Fibroblast of lung (primary cell): ENCODE measurements around the gene PRKAR1A. TPM values are rescaled to one million over a fixed set of nuclear protein-coding genes. Genes with fewer than 3 reads are reported as not detected.

Experiments
- DNase-seq, 2 donors: peaks; one replicate each; pipeline versions ENCODE4 v3.0.0 to v3.0.0-alpha.2; 2010; ENCODE audit warnings: low read depth in 2 of 2
- H2AFZ ChIP-seq: 2 replicates; pipeline ENCODE4 v1.5.1; 2012; ENCODE audit warnings: low read length, control low read depth, inconsistent platforms
- H3K27ac ChIP-seq: 2 replicates; pipeline ENCODE4 v1.5.1; 2011; ENCODE audit warnings: low read length, control low read depth; ENCODE audit not compliant: insufficient read depth
- H3K27me3 ChIP-seq: 2 replicates; pipeline ENCODE4 v1.5.1; 2011; ENCODE audit warnings: mild to moderate bottlenecking, low read length; ENCODE audit not compliant: control insufficient read depth, insufficient read depth
- H3K36me3 ChIP-seq: 2 replicates; pipeline ENCODE4 v1.5.1; 2011; ENCODE audit warnings: low read length; ENCODE audit not compliant: control insufficient read depth, insufficient read depth
- H3K4me1 ChIP-seq: 2 replicates; pipeline ENCODE4 v1.5.1; 2011; ENCODE audit warnings: low read length; ENCODE audit not compliant: control insufficient read depth, insufficient read depth; ENCODE audit errors: extremely low read depth
- H3K4me2 ChIP-seq: 2 replicates; pipeline ENCODE4 v1.5.1; 2011; ENCODE audit warnings: low read length, control low read depth; ENCODE audit not compliant: insufficient read depth; ENCODE audit errors: extremely low read depth
- H3K4me3 ChIP-seq, 4 experiments: fragments of 200-600 bp in 1 of 4; sonication (generic) in 1 of 4; replicated peaks in 1 of 4; 2 replicates each; pipeline ENCODE4 v1.5.1; 2011 to 2016; ENCODE audit warnings: low read length in 4 of 4, low read depth in 3 of 4, mild to moderate bottlenecking in 3 of 4, control low read depth in 2 of 4, inconsistent platforms in 1 of 4, mixed read lengths in 1 of 4; ENCODE audit not compliant: insufficient read depth in 1 of 4; ENCODE audit errors: control extremely low read depth in 1 of 4
- H3K79me2 ChIP-seq: 2 replicates; pipeline ENCODE4 v1.5.1; 2012; ENCODE audit warnings: mild to moderate bottlenecking, low read length, inconsistent platforms; ENCODE audit not compliant: control insufficient read depth, insufficient read depth
- H3K9ac ChIP-seq: 2 replicates; pipeline ENCODE4 v1.5.1; 2011; ENCODE audit warnings: mild to moderate bottlenecking, low read length, control low read depth; ENCODE audit not compliant: insufficient read depth
- H3K9me3 ChIP-seq: 2 replicates; pipeline ENCODE4 v1.5.1; 2012; ENCODE audit warnings: low read depth, low read length; ENCODE audit not compliant: control insufficient read depth, insufficient read depth
- H4K20me1 ChIP-seq: 2 replicates; pipeline ENCODE4 v1.5.1; 2011; ENCODE audit warnings: low read length; ENCODE audit not compliant: control insufficient read depth, insufficient read depth; ENCODE audit errors: extremely low read depth
- EZH2 ChIP-seq: IDR thresholded peaks from 2 replicates; pipeline ENCODE4 v1.5.1; 2012; ENCODE audit warnings: low read length, control low read depth, mild to moderate bottlenecking; ENCODE audit errors: missing control alignments
- polyA plus RNA-seq, 2 donors: library from polyadenylated mRNA; depleted of rRNA in 1 of 2; stranded (reverse) in 1 of 2; unstranded in 1 of 2; fragments of >200 nt; gene quantifications; 2 replicates each; pipeline ENCODE4 v1.2.1, GENCODE V29; 2011 to 2012; ENCODE audit warnings: missing spikeins in 1 of 2
- total RNA-seq: library from RNA; depleted of rRNA; stranded (reverse); fragments of >200 nt; gene quantifications from 2 replicates; pipeline ENCODE4 v1.2.1, GENCODE V29; 2014
- TF ChIP-seq, protein P1 (sequence below), 2 donors: IDR thresholded peaks in 1 of 2; conservative IDR thresholded peaks in 1 of 2; 1 replicate in 1 of 2; 2 replicates in 1 of 2; pipeline ENCODE4 v1.5.1; 2011 to 2012; ENCODE audit warnings: low read length in 2 of 2, control low read depth in 1 of 2, inconsistent platforms in 1 of 2, low read depth in 1 of 2, mild to moderate bottlenecking in 1 of 2

PRKAR1A gene
- total and polyA plus RNA-seq, 2 donors (not counting 1 experiment from before 2014, with no cell fraction given), result 285 to 290 TPM

DNA sequence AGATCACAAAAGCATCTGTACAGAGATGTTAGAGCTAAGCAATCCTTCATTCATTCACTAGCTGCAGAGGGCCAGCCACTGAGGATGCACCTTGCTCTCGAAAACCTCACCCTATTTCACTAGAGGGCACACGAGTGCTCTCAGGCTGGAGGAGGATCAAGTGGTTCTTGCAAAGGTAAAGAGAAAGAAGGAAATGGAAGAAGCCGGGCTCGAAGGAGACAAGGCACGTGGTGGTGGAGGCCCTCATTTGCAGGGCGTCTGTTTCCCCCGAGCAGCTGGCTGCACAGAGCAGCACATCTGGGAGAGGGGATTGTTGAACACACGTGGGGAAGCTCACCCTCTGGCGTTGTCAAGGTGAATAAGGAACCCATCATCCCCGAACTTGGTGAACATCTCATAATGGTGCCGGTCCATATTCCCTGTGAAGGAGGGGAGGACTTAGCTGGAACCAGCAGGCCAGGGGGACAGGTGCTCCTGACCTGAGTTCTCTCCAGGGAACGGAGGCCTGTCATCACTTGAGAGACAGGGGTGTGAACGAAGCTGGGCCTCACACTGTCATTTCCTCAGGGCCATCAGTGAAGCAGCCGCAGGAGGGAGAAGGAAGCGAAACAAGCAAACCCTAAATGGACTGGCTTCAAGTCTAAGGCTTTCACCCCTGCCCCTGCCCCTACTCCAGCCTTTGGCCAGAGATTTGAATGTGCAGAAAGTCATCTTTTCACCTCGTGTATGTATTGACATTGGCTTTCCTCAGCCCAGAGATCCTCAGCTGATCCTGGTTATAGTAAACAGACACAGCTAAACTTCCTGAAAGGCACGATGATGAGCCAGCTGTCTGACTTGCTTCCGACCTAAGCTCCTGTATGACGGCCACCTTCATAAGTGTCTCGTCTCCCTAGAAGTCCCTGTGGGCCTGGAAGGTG is 27.6 kb downstream of the PRKAR1A start:
- Histone ChIP-seq H3K4me2 (no peak overlapping the region), H3K36me3 (peaks cover 9% of the 10 kb centered on the region)
- peak in 1 of 2 donors; percentile 36 for DNase-seq

DNA sequence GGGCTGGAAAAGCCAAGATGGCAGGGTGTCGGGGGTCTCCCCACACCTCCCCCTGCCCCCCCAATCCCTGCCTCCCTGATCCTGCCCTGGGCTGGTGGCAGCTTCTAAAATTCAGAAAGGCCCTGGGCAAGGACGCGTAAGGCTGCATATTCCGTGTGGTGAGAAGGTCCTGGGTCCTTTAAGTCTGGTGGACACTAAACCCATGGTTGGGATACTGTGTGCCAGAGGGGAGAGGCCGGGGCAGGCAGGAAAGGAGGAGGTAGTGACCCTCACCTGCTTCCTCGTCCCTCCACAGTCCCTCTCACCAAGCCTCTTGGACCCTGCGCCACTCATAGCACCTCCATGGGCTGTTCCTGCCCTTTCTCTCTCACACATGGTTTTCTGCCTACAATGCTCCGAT is 28.8 kb downstream of the PRKAR1A start:
- no peaks in the 10 kb centered on the region for H4K20me1 ChIP-seq
- H3K4me2 ChIP-seq, result no peak overlapping the region
- no peak for TF ChIP-seq EZH2
- TF ChIP-seq, protein P1, sequence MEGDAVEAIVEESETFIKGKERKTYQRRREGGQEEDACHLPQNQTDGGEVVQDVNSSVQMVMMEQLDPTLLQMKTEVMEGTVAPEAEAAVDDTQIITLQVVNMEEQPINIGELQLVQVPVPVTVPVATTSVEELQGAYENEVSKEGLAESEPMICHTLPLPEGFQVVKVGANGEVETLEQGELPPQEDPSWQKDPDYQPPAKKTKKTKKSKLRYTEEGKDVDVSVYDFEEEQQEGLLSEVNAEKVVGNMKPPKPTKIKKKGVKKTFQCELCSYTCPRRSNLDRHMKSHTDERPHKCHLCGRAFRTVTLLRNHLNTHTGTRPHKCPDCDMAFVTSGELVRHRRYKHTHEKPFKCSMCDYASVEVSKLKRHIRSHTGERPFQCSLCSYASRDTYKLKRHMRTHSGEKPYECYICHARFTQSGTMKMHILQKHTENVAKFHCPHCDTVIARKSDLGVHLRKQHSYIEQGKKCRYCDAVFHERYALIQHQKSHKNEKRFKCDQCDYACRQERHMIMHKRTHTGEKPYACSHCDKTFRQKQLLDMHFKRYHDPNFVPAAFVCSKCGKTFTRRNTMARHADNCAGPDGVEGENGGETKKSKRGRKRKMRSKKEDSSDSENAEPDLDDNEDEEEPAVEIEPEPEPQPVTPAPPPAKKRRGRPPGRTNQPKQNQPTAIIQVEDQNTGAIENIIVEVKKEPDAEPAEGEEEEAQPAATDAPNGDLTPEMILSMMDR (conservative IDR thresholded peaks at IDR 0.05 in 1 of 2, IDR thresholded peaks at IDR 0.05 in 1 of 2; ENCODE audit: low read depth in 1 of 2, low read length in 2 of 2), result no peak
- no peak for DNase-seq
- H3K4me1 ChIP-seq, result no peaks in the 10 kb centered on the region
- no peaks in the 10 kb centered on the region for H3K27me3 ChIP-seq
- H3K36me3 ChIP-seq, result peaks cover 8% of the 10 kb centered on the region
- no peak overlapping the region for H3K27ac ChIP-seq
- no peak overlapping the region for H3K4me3 ChIP-seq
- H2AFZ ChIP-seq, result no peak overlapping the region
- no peaks in the 10 kb centered on the region for H3K9me3 ChIP-seq
- no peak overlapping the region for H3K9ac ChIP-seq
- H3K79me2 ChIP-seq, result no peaks in the 10 kb centered on the region

More for the DNA sequence above, 27.6 kb downstream of the PRKAR1A start:
- Histone ChIP-seq H3K4me3 (no peak overlapping the region), H3K4me1 (no peaks in the 10 kb centered on the region), H3K27me3 (no peaks in the 10 kb centered on the region), H4K20me1 (no peaks in the 10 kb centered on the region), H3K27ac (no peak overlapping the region), H3K9me3 (no peaks in the 10 kb centered on the region), H2AFZ (no peak overlapping the region), H3K79me2 (no peaks in the 10 kb centered on the region), H3K9ac (no peak overlapping the region)
- TF ChIP-seq, protein P1 (conservative IDR thresholded peaks at IDR 0.05 in 1 of 2, IDR thresholded peaks at IDR 0.05 in 1 of 2; ENCODE audit: low read depth in 1 of 2, low read length in 2 of 2), result peak; percentile 14 to 23
- no peak for TF ChIP-seq EZH2

DNA sequence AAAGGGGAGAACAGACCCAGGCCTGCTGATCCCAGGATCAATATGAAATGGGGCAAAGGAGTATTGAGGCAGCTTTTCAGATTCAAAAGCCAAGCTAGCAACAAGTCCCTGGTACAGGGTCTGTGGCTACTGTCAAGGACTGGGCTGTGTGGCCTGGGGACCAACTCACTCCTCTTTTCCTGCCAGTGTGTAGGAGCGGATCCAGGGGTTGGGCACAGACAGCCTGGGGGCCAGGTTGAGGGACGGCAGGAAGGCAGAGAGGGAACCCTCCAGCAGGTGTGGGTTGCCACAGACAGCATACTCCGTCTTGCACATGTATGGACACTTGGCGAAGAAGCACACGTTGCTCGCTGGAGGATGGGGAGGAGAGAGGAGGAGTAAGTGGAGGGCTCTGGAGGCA is 29.6 kb downstream of the PRKAR1A start:
- no peaks in the 10 kb centered on the region for H3K27me3 ChIP-seq
- H3K4me2 ChIP-seq, result no peak overlapping the region
- no peaks in the 10 kb centered on the region for H3K9me3 ChIP-seq
- H3K79me2 ChIP-seq, result no peaks in the 10 kb centered on the region
- no peak for DNase-seq
- no peak overlapping the region for H2AFZ ChIP-seq
- H3K4me3 ChIP-seq, result no peak overlapping the region
- no peak overlapping the region for H3K27ac ChIP-seq
- TF ChIP-seq, protein P1 (conservative IDR thresholded peaks at IDR 0.05 in 1 of 2, IDR thresholded peaks at IDR 0.05 in 1 of 2; ENCODE audit: low read depth in 1 of 2, low read length in 2 of 2), result no peak
- TF ChIP-seq EZH2, result no peak
- H3K36me3 ChIP-seq, result peaks cover 8% of the 10 kb centered on the region
- H3K4me1 ChIP-seq, result no peaks in the 10 kb centered on the region
- H4K20me1 ChIP-seq, result no peaks in the 10 kb centered on the region
- no peak overlapping the region for H3K9ac ChIP-seq
